Mammary epithelial cell (primary cell): ENCODE measurements around the gene DHPS.

Source experiments
- EZH2 ChIP-seq: IDR thresholded peaks from 2 replicates; pipeline ENCODE4 v1.6.1; 2012; ENCODE audit warnings: low read length, inconsistent platforms, borderline replicate concordance
- TF ChIP-seq, protein P1 (sequence below), 2 donors: IDR thresholded peaks in 1 of 2; conservative IDR thresholded peaks in 1 of 2; 2 replicates each; pipeline ENCODE4 v1.5.1; 2011 to 2012; ENCODE audit warnings: inconsistent platforms in 2 of 2, low read length in 2 of 2, mild to moderate bottlenecking in 2 of 2, control low read depth in 1 of 2, low read depth in 1 of 2; ENCODE audit not compliant: insufficient read depth in 1 of 2; ENCODE audit errors: extremely low read depth in 1 of 2

DNA sequence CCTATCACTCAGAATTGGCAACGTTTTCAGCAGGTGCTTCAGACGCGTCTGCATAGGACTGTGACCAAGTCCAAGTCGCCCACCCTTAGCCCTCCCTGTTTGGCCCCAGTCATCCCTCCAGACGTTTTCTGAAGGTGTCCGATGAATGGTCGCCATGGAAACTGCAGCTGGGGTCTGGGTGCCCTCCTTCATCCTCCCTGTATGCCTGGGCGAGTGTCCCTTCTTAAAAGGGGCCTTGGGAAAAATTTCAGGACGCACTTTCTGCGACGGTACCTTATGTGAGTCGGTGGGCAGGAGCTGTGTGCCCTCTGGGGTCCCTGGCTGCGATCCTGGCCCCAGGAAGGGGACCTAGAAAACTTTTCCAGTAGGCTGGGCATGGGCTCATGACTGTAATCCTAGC is 40.2 kb downstream of the DHPS start:
- TF ChIP-seq, protein P1, sequence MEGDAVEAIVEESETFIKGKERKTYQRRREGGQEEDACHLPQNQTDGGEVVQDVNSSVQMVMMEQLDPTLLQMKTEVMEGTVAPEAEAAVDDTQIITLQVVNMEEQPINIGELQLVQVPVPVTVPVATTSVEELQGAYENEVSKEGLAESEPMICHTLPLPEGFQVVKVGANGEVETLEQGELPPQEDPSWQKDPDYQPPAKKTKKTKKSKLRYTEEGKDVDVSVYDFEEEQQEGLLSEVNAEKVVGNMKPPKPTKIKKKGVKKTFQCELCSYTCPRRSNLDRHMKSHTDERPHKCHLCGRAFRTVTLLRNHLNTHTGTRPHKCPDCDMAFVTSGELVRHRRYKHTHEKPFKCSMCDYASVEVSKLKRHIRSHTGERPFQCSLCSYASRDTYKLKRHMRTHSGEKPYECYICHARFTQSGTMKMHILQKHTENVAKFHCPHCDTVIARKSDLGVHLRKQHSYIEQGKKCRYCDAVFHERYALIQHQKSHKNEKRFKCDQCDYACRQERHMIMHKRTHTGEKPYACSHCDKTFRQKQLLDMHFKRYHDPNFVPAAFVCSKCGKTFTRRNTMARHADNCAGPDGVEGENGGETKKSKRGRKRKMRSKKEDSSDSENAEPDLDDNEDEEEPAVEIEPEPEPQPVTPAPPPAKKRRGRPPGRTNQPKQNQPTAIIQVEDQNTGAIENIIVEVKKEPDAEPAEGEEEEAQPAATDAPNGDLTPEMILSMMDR (conservative IDR thresholded peaks at IDR 0.05 in 1 of 2, IDR thresholded peaks at IDR 0.05 in 1 of 2; ENCODE audit: extremely low read depth in 1 of 2, insufficient read depth in 1 of 2, low read depth in 1 of 2, low read length in 2 of 2): no peak
- TF ChIP-seq EZH2: no peak
